Activated effector memory CD4-positive, alpha-beta T cell treated with Interleukin-2 at 50 U/mL for 16 hours (primary cell): ENCODE data around the gene CCR2.
"Not testable (repeated sequence)": the region's sequence is repeated elsewhere in the genome, so short reads cannot be mapped to it uniquely, and the experiment has no call there.

Experiments
- DNase-seq: peaks from one replicate; pipeline ENCODE4 v3.0.0-alpha.2; 2020

The CCR2 gene

GRCh38 chr3:46353647-46354410 lies at the start of gene CCR2:
Gene CCR2 (plus strand): TSS chr3:46354111. CDS start chr3:46357528, 3,417 bp downstream.
- no peak for DNase-seq

- no peak for DNase-seq
Observed at GRCh38 chr3:46304739-46305138, 49.2 kb upstream of the CCR2 start.

GRCh38 chr3:46312991-46313390 lies 40.9 kb upstream of the CCR2 start:
- DNase-seq, result no peak

GRCh38 chr3:46314517-46314916 lies 39.4 kb upstream of the CCR2 start:
- no peak for DNase-seq

GRCh38 chr3:46316206-46316605 lies 37.7 kb upstream of the CCR2 start:
- no peak for DNase-seq

- DNase-seq, result no peak
Observed at GRCh38 chr3:46318207-46318927, 35.5 kb upstream of the CCR2 start.

- no peak for DNase-seq
Observed at GRCh38 chr3:46321461-46322104, 32.3 kb upstream of the CCR2 start.

GRCh38 chr3:46324036-46324435 lies 29.9 kb upstream of the CCR2 start:
- DNase-seq, result no peak

- no peak for DNase-seq
Observed at GRCh38 chr3:46325645-46326300, 28.1 kb upstream of the CCR2 start.

GRCh38 chr3:46330676-46331075 lies 23.2 kb upstream of the CCR2 start:
- DNase-seq, result not testable (repeated sequence)

GRCh38 chr3:46334741-46335478 lies 19.0 kb upstream of the CCR2 start:
- DNase-seq, result no peak

GRCh38 chr3:46335541-46335940 lies 18.4 kb upstream of the CCR2 start:
- no peak for DNase-seq

GRCh38 chr3:46337911-46338310 lies 16.0 kb upstream of the CCR2 start:
- DNase-seq, result no peak

GRCh38 chr3:46338840-46339239 lies 15.1 kb upstream of the CCR2 start:
- no peak for DNase-seq

- DNase-seq, result no peak
Observed at GRCh38 chr3:46344476-46344875, 9.4 kb upstream of the CCR2 start.

GRCh38 chr3:46348823-46349482 lies 5.0 kb upstream of the CCR2 start:
- no peak for DNase-seq

GRCh38 chr3:46349484-46350261 lies 4.2 kb upstream of the CCR2 start:
- no peak for DNase-seq

- no peak for DNase-seq
Observed at GRCh38 chr3:46350262-46350565, 3.7 kb upstream of the CCR2 start.

GRCh38 chr3:46351646-46352045 lies 2.3 kb upstream of the CCR2 start:
- DNase-seq, result no peak

GRCh38 chr3:46353090-46353489 lies 821 bp upstream of the CCR2 start:
- DNase-seq, result no peak

- no peak for DNase-seq
Observed at GRCh38 chr3:46354478-46354877, 567 bp downstream of the CCR2 start.
